Endothelial cell of umbilical vein (primary cell): ENCODE data around the gene ADCY5. TPM values are rescaled to one million over a fixed set of nuclear protein-coding genes. Genes with fewer than 3 reads are reported as not detected.

Source experiments
- BruUV-seq: library from RNA; stranded (reverse); fragments of 400-500 nt; replicated peaks from 2 replicates; lab custom pipeline; 2021; lab: Mats Ljungman, UMichigan
- CTCF ChIA-PET: fragments of 300-600, 350-600 bp; sonication (Branson Sonifier 250); formaldehyde crosslinking; loops from one replicate; lab custom pipeline; 2021; ENCODE audit warnings: antibody characterized with exemption, inconsistent platforms; lab: Charles Lee
- POLR2A ChIA-PET: fragments of 300-600, 350-600 bp; sonication (Branson Sonifier 250); formaldehyde crosslinking; loops from one replicate; lab custom pipeline; 2021; ENCODE audit warnings: antibody characterized with exemption, inconsistent platforms; lab: Charles Lee
- DNase-seq: peaks from one replicate; pipeline ENCODE4 v3.0.0-alpha.2; 2011; ENCODE audit warnings: low read depth, low spot score
- FAIRE-seq: peaks from 2 replicates; lab custom pipeline; 2011; peaks lifted over from hg19 to GRCh38; lab: Jason Lieb, UNC
- H2AFZ ChIP-seq: 2 replicates; pipeline ENCODE4 v1.6.0; 2012; ENCODE audit warnings: low read depth, low read length, control low read depth, inconsistent platforms
- H3K27ac ChIP-seq: 2 replicates; pipeline ENCODE4 v1.5.1; 2011; ENCODE audit warnings: low read depth, mild to moderate bottlenecking, control low read depth, low read length, moderate library complexity; ENCODE audit not compliant: insufficient read depth
- H3K27me3 ChIP-seq, 2 experiments: 2 replicates each; pipeline versions ENCODE4 v1.6.0 to v1.6.1; 2011; ENCODE audit warnings: low read length in 2 of 2, mixed read lengths in 1 of 2; ENCODE audit not compliant: control insufficient read depth in 2 of 2, insufficient read depth in 2 of 2
- H3K36me3 ChIP-seq, 2 experiments: 2 replicates in 1 of 2; 3 replicates in 1 of 2; pipeline ENCODE4 v1.5.1; 2011; ENCODE audit warnings: low read length in 2 of 2, mild to moderate bottlenecking in 1 of 2, moderate library complexity in 1 of 2; ENCODE audit not compliant: control insufficient read depth in 2 of 2, insufficient read depth in 2 of 2; ENCODE audit errors: extremely low read depth in 1 of 2
- H3K4me1 ChIP-seq: 3 replicates; pipeline ENCODE4 v1.5.1; 2011; ENCODE audit warnings: mild to moderate bottlenecking, low read length; ENCODE audit not compliant: control insufficient read depth, insufficient read depth; ENCODE audit errors: extremely low read depth
- H3K4me2 ChIP-seq: 2 replicates; pipeline ENCODE4 v1.6.1; 2011; ENCODE audit warnings: low read length, control low read depth, mixed read lengths; ENCODE audit not compliant: insufficient read depth
- H3K4me3 ChIP-seq, 3 experiments: fragments of 200-600 bp in 1 of 3; sonication (generic), shearing (Covaris generic) in 1 of 3; replicated peaks in 1 of 3; 2 replicates each; pipeline ENCODE4 v1.5.1; 2011 to 2016; ENCODE audit warnings: control low read depth in 3 of 3, low read length in 3 of 3, mild to moderate bottlenecking in 2 of 3, inconsistent platforms in 1 of 3, low read depth in 1 of 3, moderate library complexity in 1 of 3; ENCODE audit not compliant: insufficient read depth in 1 of 3
- H3K79me2 ChIP-seq: 2 replicates; pipeline ENCODE4 v1.6.0; 2012; ENCODE audit warnings: low read length, inconsistent platforms; ENCODE audit not compliant: control insufficient read depth, insufficient read depth
- H3K9ac ChIP-seq: replicated peaks from 2 replicates; pipeline ENCODE3; 2011; ENCODE audit warnings: low read length, control low read depth; ENCODE audit not compliant: insufficient read depth; ENCODE audit errors: extremely low read depth
- H3K9me1 ChIP-seq: replicated peaks from 3 replicates; pipeline ENCODE4 v1.6.0; 2011; ENCODE audit warnings: mild to moderate bottlenecking, low read length; ENCODE audit not compliant: control insufficient read depth, insufficient read depth; ENCODE audit errors: extremely low read depth
- H3K9me3 ChIP-seq: replicated peaks from 2 replicates; pipeline ENCODE4 v1.5.1; 2012; ENCODE audit warnings: low read length, inconsistent platforms; ENCODE audit not compliant: control insufficient read depth, insufficient read depth
- H4K20me1 ChIP-seq: replicated peaks from 2 replicates; pipeline ENCODE3; 2011; ENCODE audit warnings: mild to moderate bottlenecking, low read length; ENCODE audit not compliant: control insufficient read depth, insufficient read depth; ENCODE audit errors: extremely low read depth
- CTCF ChIP-seq, 2 donors: IDR thresholded peaks; 1 replicate in 1 of 2; 2 replicates in 1 of 2; pipeline ENCODE4 v1.5.1; 2011; ENCODE audit warnings: low read length in 2 of 2, mild to moderate bottlenecking in 2 of 2, moderate library complexity in 2 of 2, control low read depth in 1 of 2, inconsistent platforms in 1 of 2, low read depth in 1 of 2; ENCODE audit not compliant: insufficient read depth in 1 of 2; ENCODE audit errors: extremely low read depth in 1 of 2
- EZH2 ChIP-seq: IDR thresholded peaks from 2 replicates; pipeline ENCODE4 v1.6.1; 2012; ENCODE audit warnings: borderline replicate concordance, low read depth, mild to moderate bottlenecking, moderate library complexity, low read length, inconsistent platforms; ENCODE audit not compliant: severe bottlenecking
- GATA2 ChIP-seq: IDR thresholded peaks from 2 replicates; pipeline ENCODE4 v1.7.0; 2011; ENCODE audit warnings: low read depth, mild to moderate bottlenecking, moderate library complexity, mixed read lengths, low read length; ENCODE audit not compliant: insufficient read length, insufficient read depth
- JUN ChIP-seq: IDR thresholded peaks from 2 replicates; pipeline ENCODE4 v1.6.1; 2011; ENCODE audit warnings: borderline replicate concordance, low read depth; ENCODE audit not compliant: insufficient read length, insufficient read depth
- MAX ChIP-seq: IDR thresholded peaks from 2 replicates; pipeline ENCODE4 v1.6.1; 2011; ENCODE audit not compliant: insufficient read depth, insufficient read length
- MYC ChIP-seq: IDR thresholded peaks from one replicate; pipeline ENCODE4 v1.6.1; 2011; ENCODE audit warnings: mild to moderate bottlenecking, low read depth, low read length
- POLR2A ChIP-seq: IDR thresholded peaks from 2 replicates; pipeline ENCODE4 v1.6.1; 2012; ENCODE audit warnings: low read depth, mild to moderate bottlenecking, control low read depth, low read length
- dilution Hi-C: fragments of 300-500 bp; cut with MboI; formaldehyde crosslinking; loops from one replicate; pipeline ENCODE4 v1.15.0; 2019; ENCODE audit warnings: low sequenced_read_pairs; ENCODE audit not compliant: extremely low pct_ligation_motif_present
- intact Hi-C: fragments of 100-400 bp; cut with micrococcal nuclease; formaldehyde crosslinking; loops from one replicate; pipeline ENCODE4 v1.10.0; 2022
- polyA plus RNA-seq, 4 experiments: library from polyadenylated mRNA; depleted of rRNA in 3 of 4; stranded (reverse) in 3 of 4; unstranded in 1 of 4; fragments of >200 nt; gene quantifications; 2 replicates each; pipeline versions ENCODE4 v1.2.1 to v1.2.3, GENCODE V29; 2011 to 2012; ENCODE audit warnings: missing spikeins in 1 of 4
- total RNA-seq: library from RNA; stranded (reverse); gene quantifications from 2 replicates; pipeline ENCODE4 v1.2.3, GENCODE V29; 2021

The ADCY5 gene
- total and polyA plus RNA-seq, 2 donors (not counting 3 experiments of a cell fraction or from before 2014, with no cell fraction given), result 0.01 TPM; not detected in 1

- TF ChIP-seq GATA2 (no peak), CTCF (IDR thresholded peaks at IDR 0.05; ENCODE audit: extremely low read depth in 1 of 2, insufficient read depth in 1 of 2, low read depth in 1 of 2, low read length in 2 of 2) (no peak), JUN (no peak), MAX (no peak), MYC (no peak), POLR2A (no peak), EZH2 (no peak)
- FAIRE-seq (no peak), DNase-seq (no peak)
- dilution Hi-C loops (no loop called here), intact Hi-C loops (no loop called here)
- H3K9me1 ChIP-seq, result no peaks in the 10 kb centered on the region
- H3K27ac ChIP-seq, result no peak overlapping the region
- H3K4me1 ChIP-seq, result no peaks in the 10 kb centered on the region
- H3K79me2 ChIP-seq, result no peaks in the 10 kb centered on the region
- no peak overlapping the region for H2AFZ ChIP-seq
- H3K9me3 ChIP-seq, result no peaks in the 10 kb centered on the region
- no peaks in the 10 kb centered on the region for H4K20me1 ChIP-seq
- BruUV-seq, result no TSS peak
- no peak overlapping the region for H3K4me3 ChIP-seq
- ChIA-PET POLR2A (no interaction called here), CTCF (no interaction called here)
- no peaks in the 10 kb centered on the region for H3K36me3 ChIP-seq
- H3K4me2 ChIP-seq, result no peak overlapping the region
- no peak overlapping the region for H3K9ac ChIP-seq
- H3K27me3 ChIP-seq, result no peaks in the 10 kb centered on the region
These were observed 186.0 kb downstream of the ADCY5 start for GRCh38 chr3:123262868-123263267.
